ENCODE measurements around the gene PLET1. TPM values are rescaled to one million over a fixed set of nuclear protein-coding genes. Genes with fewer than 3 reads are reported as not detected.

The PLET1 gene
- total and polyA plus RNA-seq, 9 of the 15 experiments (the other 6 are each of a cell fraction or from before 2014, with no cell fraction given), result not detected

DNA sequence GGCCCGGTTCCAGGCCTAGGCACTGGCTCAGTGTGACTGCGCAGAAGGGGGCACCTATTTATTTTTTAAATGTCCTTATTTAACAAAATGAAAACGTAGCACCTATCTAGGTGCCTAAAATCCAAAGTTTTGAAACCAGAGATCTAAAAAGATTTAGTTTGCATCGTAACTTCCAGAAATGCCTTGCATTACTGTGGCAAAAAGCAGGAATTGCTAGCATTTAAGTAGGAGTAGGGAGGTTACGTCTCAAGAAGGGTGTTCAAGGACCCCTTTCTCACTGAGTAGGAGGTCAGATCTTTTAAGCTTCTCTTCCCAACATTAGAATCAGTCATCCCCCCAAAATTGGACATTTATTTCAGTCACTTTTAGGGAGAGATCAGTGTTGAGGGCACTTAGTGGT is 7.7 kb upstream of the PLET1 start (continued):
- TF ChIP-seq, protein P1, sequence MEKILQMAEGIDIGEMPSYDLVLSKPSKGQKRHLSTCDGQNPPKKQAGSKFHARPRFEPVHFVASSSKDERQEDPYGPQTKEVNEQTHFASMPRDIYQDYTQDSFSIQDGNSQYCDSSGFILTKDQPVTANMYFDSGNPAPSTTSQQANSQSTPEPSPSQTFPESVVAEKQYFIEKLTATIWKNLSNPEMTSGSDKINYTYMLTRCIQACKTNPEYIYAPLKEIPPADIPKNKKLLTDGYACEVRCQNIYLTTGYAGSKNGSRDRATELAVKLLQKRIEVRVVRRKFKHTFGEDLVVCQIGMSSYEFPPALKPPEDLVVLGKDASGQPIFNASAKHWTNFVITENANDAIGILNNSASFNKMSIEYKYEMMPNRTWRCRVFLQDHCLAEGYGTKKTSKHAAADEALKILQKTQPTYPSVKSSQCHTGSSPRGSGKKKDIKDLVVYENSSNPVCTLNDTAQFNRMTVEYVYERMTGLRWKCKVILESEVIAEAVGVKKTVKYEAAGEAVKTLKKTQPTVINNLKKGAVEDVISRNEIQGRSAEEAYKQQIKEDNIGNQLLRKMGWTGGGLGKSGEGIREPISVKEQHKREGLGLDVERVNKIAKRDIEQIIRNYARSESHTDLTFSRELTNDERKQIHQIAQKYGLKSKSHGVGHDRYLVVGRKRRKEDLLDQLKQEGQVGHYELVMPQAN (IDR thresholded peaks at IDR 0.05; ENCODE audit: borderline replicate concordance), result no peak
- TF ChIP-seq, protein P2, sequence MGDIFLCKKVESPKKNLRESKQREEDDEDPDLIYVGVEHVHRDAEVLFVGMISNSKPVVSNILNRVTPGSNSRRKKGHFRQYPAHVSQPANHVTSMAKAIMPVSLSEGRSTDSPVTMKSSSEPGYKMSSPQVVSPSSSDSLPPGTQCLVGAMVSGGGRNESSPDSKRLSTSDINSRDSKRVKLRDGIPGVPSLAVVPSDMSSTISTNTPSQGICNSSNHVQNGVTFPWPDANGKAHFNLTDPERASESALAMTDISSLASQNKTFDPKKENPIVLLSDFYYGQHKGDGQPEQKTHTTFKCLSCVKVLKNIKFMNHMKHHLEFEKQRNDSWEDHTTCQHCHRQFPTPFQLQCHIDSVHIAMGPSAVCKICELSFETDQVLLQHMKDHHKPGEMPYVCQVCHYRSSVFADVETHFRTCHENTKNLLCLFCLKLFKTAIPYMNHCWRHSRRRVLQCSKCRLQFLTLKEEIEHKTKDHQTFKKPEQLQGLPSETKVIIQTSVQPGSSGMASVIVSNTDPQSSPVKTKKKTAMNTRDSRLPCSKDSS (IDR thresholded peaks at IDR 0.05; ENCODE audit: low read depth, partially characterized antibody), result no peak
- TF ChIP-seq, protein P3, sequence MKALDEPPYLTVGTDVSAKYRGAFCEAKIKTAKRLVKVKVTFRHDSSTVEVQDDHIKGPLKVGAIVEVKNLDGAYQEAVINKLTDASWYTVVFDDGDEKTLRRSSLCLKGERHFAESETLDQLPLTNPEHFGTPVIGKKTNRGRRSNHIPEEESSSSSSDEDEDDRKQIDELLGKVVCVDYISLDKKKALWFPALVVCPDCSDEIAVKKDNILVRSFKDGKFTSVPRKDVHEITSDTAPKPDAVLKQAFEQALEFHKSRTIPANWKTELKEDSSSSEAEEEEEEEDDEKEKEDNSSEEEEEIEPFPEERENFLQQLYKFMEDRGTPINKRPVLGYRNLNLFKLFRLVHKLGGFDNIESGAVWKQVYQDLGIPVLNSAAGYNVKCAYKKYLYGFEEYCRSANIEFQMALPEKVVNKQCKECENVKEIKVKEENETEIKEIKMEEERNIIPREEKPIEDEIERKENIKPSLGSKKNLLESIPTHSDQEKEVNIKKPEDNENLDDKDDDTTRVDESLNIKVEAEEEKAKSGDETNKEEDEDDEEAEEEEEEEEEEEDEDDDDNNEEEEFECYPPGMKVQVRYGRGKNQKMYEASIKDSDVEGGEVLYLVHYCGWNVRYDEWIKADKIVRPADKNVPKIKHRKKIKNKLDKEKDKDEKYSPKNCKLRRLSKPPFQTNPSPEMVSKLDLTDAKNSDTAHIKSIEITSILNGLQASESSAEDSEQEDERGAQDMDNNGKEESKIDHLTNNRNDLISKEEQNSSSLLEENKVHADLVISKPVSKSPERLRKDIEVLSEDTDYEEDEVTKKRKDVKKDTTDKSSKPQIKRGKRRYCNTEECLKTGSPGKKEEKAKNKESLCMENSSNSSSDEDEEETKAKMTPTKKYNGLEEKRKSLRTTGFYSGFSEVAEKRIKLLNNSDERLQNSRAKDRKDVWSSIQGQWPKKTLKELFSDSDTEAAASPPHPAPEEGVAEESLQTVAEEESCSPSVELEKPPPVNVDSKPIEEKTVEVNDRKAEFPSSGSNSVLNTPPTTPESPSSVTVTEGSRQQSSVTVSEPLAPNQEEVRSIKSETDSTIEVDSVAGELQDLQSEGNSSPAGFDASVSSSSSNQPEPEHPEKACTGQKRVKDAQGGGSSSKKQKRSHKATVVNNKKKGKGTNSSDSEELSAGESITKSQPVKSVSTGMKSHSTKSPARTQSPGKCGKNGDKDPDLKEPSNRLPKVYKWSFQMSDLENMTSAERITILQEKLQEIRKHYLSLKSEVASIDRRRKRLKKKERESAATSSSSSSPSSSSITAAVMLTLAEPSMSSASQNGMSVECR (CRISPR knock-in tag; IDR thresholded peaks at IDR 0.05), result no peak
- no peak for TF ChIP-seq CBFA2T2 (conservative IDR thresholded peaks at IDR 0.05)
- TF ChIP-seq MYBL2 (IDR thresholded peaks at IDR 0.05; ENCODE audit: low read depth), result no peak
- no peak for TF ChIP-seq MYBL2 (CRISPR knock-in tag; IDR thresholded peaks at IDR 0.05; ENCODE audit: borderline replicate concordance)
- no peak for TF ChIP-seq NRF1 (conservative IDR thresholded peaks at IDR 0.05 in 1 of 2, IDR thresholded peaks at IDR 0.05 in 1 of 2)
- no peak for TF ChIP-seq MEIS2 (IDR thresholded peaks at IDR 0.05; ENCODE audit: partially characterized antibody)
- TF ChIP-seq, protein P4, sequence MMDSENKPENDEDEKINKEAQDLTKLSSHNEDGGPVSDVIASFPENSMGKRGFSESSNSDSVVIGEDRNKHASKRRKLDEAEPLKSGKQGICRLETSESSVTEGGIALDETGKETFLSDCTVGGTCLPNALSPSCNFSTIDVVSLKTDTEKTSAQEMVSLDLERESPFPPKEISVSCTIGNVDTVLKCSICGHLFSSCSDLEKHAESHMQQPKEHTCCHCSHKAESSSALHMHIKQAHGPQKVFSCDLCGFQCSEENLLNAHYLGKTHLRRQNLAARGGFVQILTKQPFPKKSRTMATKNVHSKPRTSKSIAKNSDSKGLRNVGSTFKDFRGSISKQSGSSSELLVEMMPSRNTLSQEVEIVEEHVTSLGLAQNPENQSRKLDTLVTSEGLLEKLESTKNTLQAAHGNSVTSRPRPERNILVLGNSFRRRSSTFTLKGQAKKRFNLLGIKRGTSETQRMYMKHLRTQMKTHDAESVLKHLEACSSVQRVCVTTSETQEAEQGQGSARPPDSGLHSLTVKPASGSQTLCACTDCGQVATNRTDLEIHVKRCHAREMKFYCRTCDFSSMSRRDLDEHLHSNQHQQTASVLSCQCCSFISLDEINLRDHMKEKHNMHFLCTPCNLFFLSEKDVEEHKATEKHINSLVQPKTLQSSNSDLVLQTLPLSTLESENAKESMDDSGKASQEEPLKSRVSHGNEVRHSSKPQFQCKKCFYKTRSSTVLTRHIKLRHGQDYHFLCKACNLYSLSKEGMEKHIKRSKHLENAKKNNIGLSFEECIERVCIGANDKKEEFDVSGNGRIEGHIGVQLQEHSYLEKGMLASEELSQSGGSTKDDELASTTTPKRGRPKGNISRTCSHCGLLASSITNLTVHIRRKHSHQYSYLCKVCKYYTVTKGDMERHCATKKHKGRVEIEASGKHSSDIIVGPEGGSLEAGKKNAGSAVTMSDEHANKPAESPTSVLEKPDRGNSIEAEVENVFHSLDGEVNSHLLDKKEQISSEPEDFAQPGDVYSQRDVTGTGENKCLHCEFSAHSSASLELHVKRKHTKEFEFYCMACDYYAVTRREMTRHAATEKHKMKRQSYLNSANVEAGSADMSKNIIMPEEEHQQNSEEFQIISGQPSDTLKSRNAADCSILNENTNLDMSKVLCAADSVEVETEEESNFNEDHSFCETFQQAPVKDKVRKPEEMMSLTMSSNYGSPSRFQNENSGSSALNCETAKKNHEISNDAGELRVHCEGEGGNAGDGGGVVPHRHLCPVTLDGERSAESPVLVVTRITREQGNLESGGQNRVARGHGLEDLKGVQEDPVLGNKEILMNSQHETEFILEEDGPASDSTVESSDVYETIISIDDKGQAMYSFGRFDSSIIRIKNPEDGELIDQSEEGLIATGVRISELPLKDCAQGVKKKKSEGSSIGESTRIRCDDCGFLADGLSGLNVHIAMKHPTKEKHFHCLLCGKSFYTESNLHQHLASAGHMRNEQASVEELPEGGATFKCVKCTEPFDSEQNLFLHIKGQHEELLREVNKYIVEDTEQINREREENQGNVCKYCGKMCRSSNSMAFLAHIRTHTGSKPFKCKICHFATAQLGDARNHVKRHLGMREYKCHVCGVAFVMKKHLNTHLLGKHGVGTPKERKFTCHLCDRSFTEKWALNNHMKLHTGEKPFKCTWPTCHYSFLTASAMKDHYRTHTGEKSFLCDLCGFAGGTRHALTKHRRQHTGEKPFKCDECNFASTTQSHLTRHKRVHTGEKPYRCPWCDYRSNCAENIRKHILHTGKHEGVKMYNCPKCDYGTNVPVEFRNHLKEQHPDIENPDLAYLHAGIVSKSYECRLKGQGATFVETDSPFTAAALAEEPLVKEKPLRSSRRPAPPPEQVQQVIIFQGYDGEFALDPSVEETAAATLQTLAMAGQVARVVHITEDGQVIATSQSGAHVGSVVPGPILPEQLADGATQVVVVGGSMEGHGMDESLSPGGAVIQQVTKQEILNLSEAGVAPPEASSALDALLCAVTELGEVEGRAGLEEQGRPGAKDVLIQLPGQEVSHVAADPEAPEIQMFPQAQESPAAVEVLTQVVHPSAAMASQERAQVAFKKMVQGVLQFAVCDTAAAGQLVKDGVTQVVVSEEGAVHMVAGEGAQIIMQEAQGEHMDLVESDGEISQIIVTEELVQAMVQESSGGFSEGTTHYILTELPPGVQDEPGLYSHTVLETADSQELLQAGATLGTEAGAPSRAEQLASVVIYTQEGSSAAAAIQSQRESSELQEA (IDR thresholded peaks at IDR 0.05; ENCODE audit: low read depth), result no peak
- no peak for TF ChIP-seq ZNF551 (CRISPR knock-in tag; IDR thresholded peaks at IDR 0.05)
